IMR-90 (cell line): ENCODE data around the gene ZC3HAV1L. TPM values are rescaled to one million over a fixed set of nuclear protein-coding genes. Genes with fewer than 3 reads are reported as not detected.

Source experiments
- ATAC-seq: fragments of 200-7000 bp; cut with Tn5 transposase; 2 replicates; pipeline ENCODE4 v1.9.1; 2020; ENCODE audit warnings: low read depth, mild to moderate bottlenecking, moderate library complexity
- BruUV-seq: library from RNA; stranded (reverse); fragments of 400-500 nt; replicated peaks from 2 replicates; lab custom pipeline; 2021; lab: Mats Ljungman, UMichigan
- CTCF ChIA-PET: fragments of 300-600 bp; formaldehyde crosslinking; extraction: SDS; loops from one replicate; lab custom pipeline; 2021; ENCODE audit warnings: antibody characterized with exemption; lab: Yijun Ruan, JAX
- POLR2A ChIA-PET: fragments of 300-600 bp; sonication (Branson Sonifier 250); formaldehyde crosslinking; loops from one replicate; lab custom pipeline; 2022; ENCODE audit warnings: antibody characterized with exemption; ENCODE audit not compliant: unreplicated experiment; lab: Charles Lee
- DNase-seq: peaks from one replicate; pipeline ENCODE4 v3.0.0; 2013
- H2AFZ ChIP-seq: replicated peaks from 2 replicates; pipeline ENCODE3; 2013; ENCODE audit warnings: low read length, mild to moderate bottlenecking; ENCODE audit not compliant: poor library complexity
- H2AK5ac ChIP-seq: 2 replicates; pipeline ENCODE4 v1.6.1; 2013; ENCODE audit warnings: low read depth, low read length, inconsistent platforms
- H2AK9ac ChIP-seq: replicated peaks from 2 replicates; pipeline ENCODE3; 2013; ENCODE audit warnings: mild to moderate bottlenecking, low read depth, low read length, moderate library complexity; ENCODE audit not compliant: poor library complexity
- H2BK120ac ChIP-seq: 2 replicates; pipeline ENCODE4 v1.6.1; 2013; ENCODE audit warnings: low read depth, low read length, inconsistent platforms
- H2BK15ac ChIP-seq: 3 replicates; pipeline ENCODE4 v1.6.1; 2013; ENCODE audit warnings: low read depth, low read length, inconsistent platforms
- H2BK20ac ChIP-seq: 2 replicates; pipeline ENCODE4 v1.6.1; 2013; ENCODE audit warnings: low read depth, mild to moderate bottlenecking, inconsistent platforms, low read length, moderate library complexity
- H2BK5ac ChIP-seq: 2 replicates; pipeline ENCODE4 v1.6.1; 2013; ENCODE audit warnings: mild to moderate bottlenecking, low read depth, low read length, inconsistent platforms; ENCODE audit not compliant: poor library complexity, severe bottlenecking
- H3K14ac ChIP-seq: replicated peaks from 2 replicates; pipeline ENCODE4 v1.6.1; 2013; ENCODE audit warnings: low read depth, low read length, inconsistent platforms
- H3K18ac ChIP-seq: 2 replicates; pipeline ENCODE4 v1.6.1; 2013; ENCODE audit warnings: low read depth, low read length, control low read depth
- H3K23ac ChIP-seq: 2 replicates; pipeline ENCODE4 v1.6.1; 2013; ENCODE audit warnings: low read depth, low read length, inconsistent platforms
- H3K27ac ChIP-seq: 2 replicates; pipeline ENCODE4 v1.5.1; 2013; ENCODE audit warnings: mild to moderate bottlenecking, control low read depth, low read length; ENCODE audit not compliant: insufficient read depth
- H3K27me3 ChIP-seq: 2 replicates; pipeline ENCODE4 v1.6.1; 2013; ENCODE audit warnings: low read length; ENCODE audit not compliant: control insufficient read depth, insufficient read depth
- H3K36me3 ChIP-seq: 2 replicates; pipeline ENCODE4 v1.6.1; 2013; ENCODE audit warnings: low read length, mixed read lengths; ENCODE audit not compliant: control insufficient read depth, insufficient read depth
- H3K4ac ChIP-seq: 2 replicates; pipeline ENCODE4 v1.6.1; 2013; ENCODE audit warnings: low read depth, low read length, inconsistent platforms
- H3K4me1 ChIP-seq: 2 replicates; pipeline ENCODE4 v1.6.1; 2013; ENCODE audit warnings: low read length, mixed read lengths; ENCODE audit not compliant: control insufficient read depth, insufficient read depth
- H3K4me2 ChIP-seq: 2 replicates; pipeline ENCODE4 v1.6.1; 2013; ENCODE audit warnings: low read depth, mild to moderate bottlenecking, control low read depth, low read length, moderate library complexity
- H3K4me3 ChIP-seq: 2 replicates; pipeline ENCODE4 v1.5.1; 2013; ENCODE audit warnings: low read depth, mild to moderate bottlenecking, control low read depth, low read length, moderate library complexity; ENCODE audit not compliant: insufficient read depth
- H3K56ac ChIP-seq: 2 replicates; pipeline ENCODE4 v1.6.1; 2013; ENCODE audit warnings: low read length, inconsistent platforms; ENCODE audit not compliant: insufficient read depth; ENCODE audit errors: extremely low read depth
- H3K79me1 ChIP-seq, 2 experiments: 2 replicates each; pipeline ENCODE4 v1.6.1; 2013; ENCODE audit warnings: low read length in 2 of 2, inconsistent platforms in 1 of 2, low read depth in 1 of 2
- H3K9ac ChIP-seq: 2 replicates; pipeline ENCODE4 v1.6.1; 2013; ENCODE audit warnings: low read depth, low read length, control low read depth
- H3K9me1 ChIP-seq: 2 replicates; pipeline ENCODE4 v1.6.1; 2013; ENCODE audit warnings: low read length, inconsistent platforms; ENCODE audit not compliant: insufficient read depth
- H3K9me3 ChIP-seq: 2 replicates; pipeline ENCODE4 v1.6.1; 2013; ENCODE audit warnings: low read length; ENCODE audit not compliant: control insufficient read depth, insufficient read depth
- H4K20me1 ChIP-seq: 2 replicates; pipeline ENCODE4 v1.6.1; 2013; ENCODE audit warnings: low read length, inconsistent platforms; ENCODE audit not compliant: insufficient read depth
- H4K5ac ChIP-seq: 2 replicates; pipeline ENCODE4 v1.6.1; 2013; ENCODE audit warnings: mild to moderate bottlenecking, low read depth, low read length, control low read depth
- H4K8ac ChIP-seq, 2 experiments: 2 replicates each; pipeline ENCODE4 v1.6.1; 2013; ENCODE audit warnings: low read depth in 2 of 2, low read length in 2 of 2, control low read depth in 1 of 2, inconsistent platforms in 1 of 2
- H4K91ac ChIP-seq: 2 replicates; pipeline ENCODE4 v1.6.1; 2013; ENCODE audit warnings: low read depth, low read length, inconsistent platforms; ENCODE audit not compliant: insufficient read depth
- BHLHE40 ChIP-seq: fragments of 150-350 bp; IDR thresholded peaks from 2 replicates; pipeline ENCODE4 v1.6.1; 2016; ENCODE audit warnings: mild to moderate bottlenecking, low read depth, low read length
- CEBPB ChIP-seq: IDR thresholded peaks from 2 replicates; pipeline ENCODE4 v1.6.1; 2012; ENCODE audit warnings: low read depth, low read length, improper control_type of control experiment
- CHD1 ChIP-seq: IDR thresholded peaks from 2 replicates; pipeline ENCODE4 v1.6.1; 2012; ENCODE audit warnings: low read depth, low read length, improper control_type of control experiment
- FOS ChIP-seq: fragments of 150-350 bp; IDR thresholded peaks from 2 replicates; pipeline ENCODE4 v1.6.1; 2016; ENCODE audit warnings: low read depth, low read length
- MAFK ChIP-seq: IDR thresholded peaks from 2 replicates; pipeline ENCODE4 v1.6.1; 2012; ENCODE audit warnings: low read depth, low read length, improper control_type of control experiment
- MAZ ChIP-seq: IDR thresholded peaks from 2 replicates; pipeline ENCODE4 v1.6.1; 2012; ENCODE audit warnings: low read depth, mild to moderate bottlenecking, low read length, improper control_type of control experiment, moderate library complexity, borderline replicate concordance
- MXI1 ChIP-seq: IDR thresholded peaks from 2 replicates; pipeline ENCODE4 v1.6.1; 2012; ENCODE audit warnings: low read depth, mild to moderate bottlenecking, low read length, moderate library complexity, borderline replicate concordance
- NFE2L2 ChIP-seq: fragments of 150-350 bp; IDR thresholded peaks from 2 replicates; pipeline ENCODE4 v1.6.1; 2016; ENCODE audit warnings: low read depth, mild to moderate bottlenecking, low read length
- POLR2A ChIP-seq: IDR thresholded peaks from 2 replicates; pipeline ENCODE4 v1.6.1; 2012; ENCODE audit warnings: mild to moderate bottlenecking, low read depth, low read length
- RAD21 ChIP-seq: IDR thresholded peaks from 2 replicates; pipeline ENCODE4 v1.6.1; 2012; ENCODE audit warnings: low read length, improper control_type of control experiment
- RCOR1 ChIP-seq: IDR thresholded peaks from 2 replicates; pipeline ENCODE4 v1.6.1; 2012; ENCODE audit warnings: mild to moderate bottlenecking, low read length, improper control_type of control experiment; ENCODE audit not compliant: insufficient replicate concordance
- RFX5 ChIP-seq: IDR thresholded peaks from 2 replicates; pipeline ENCODE4 v1.8.0; 2012; ENCODE audit warnings: low read depth, mild to moderate bottlenecking, low read length, moderate library complexity
- SMC3 ChIP-seq: fragments of 150-350 bp; IDR thresholded peaks from 2 replicates; pipeline ENCODE4 v1.6.1; 2016; ENCODE audit warnings: low read depth, mild to moderate bottlenecking, antibody characterized with exemption, low read length, moderate library complexity
- WGBS, 2 experiments: methylation state at CpG; one replicate each; pipeline versions ENCODE4 v1.1.5 to v1.1.7; 2013; ENCODE audit warnings: missing lambda C conversion rate in 2 of 2; ENCODE audit not compliant: insufficient read length in 1 of 2; ENCODE audit errors: extremely low coverage in 2 of 2; 5-methylcytosine and 5-hydroxymethylcytosine counted together
- dilution Hi-C: fragments of 300-500 bp; cut with HindIII; formaldehyde crosslinking; loops from one replicate; pipeline ENCODE4 v1.14.3; 2018; ENCODE audit warnings: low sequenced_read_pairs; ENCODE audit not compliant: unreplicated experiment
- in situ Hi-C: fragments of 300-500 bp; cut with MboI; formaldehyde crosslinking; loops from 3 replicates; pipeline ENCODE4 v1.14.3; 2019; ENCODE audit warnings: low sequenced_read_pairs, inconsistent platforms, mixed read lengths
- intact Hi-C: fragments of 100-400 bp; cut with micrococcal nuclease; formaldehyde crosslinking; loops from 2 replicates; pipeline ENCODE4 v1.10.0; 2022
- polyA plus RNA-seq, 3 experiments: library from polyadenylated mRNA; depleted of rRNA; stranded (reverse); fragments of >200 nt; gene quantifications; 2 replicates each; pipeline ENCODE4 v1.2.3, GENCODE V29; 2012; ENCODE audit warnings: low replicate concordance in 1 of 3
- total RNA-seq: library from RNA; depleted of rRNA; stranded (reverse); fragments of >200 nt; gene quantifications from 2 replicates; pipeline ENCODE4 v1.2.3, GENCODE V29; 2012
- TF ChIP-seq, protein P1 (sequence below): fragments of 150-350 bp; IDR thresholded peaks from 2 replicates; pipeline ENCODE4 v1.6.1; 2017; ENCODE audit warnings: mild to moderate bottlenecking, antibody characterized with exemption, low read length, low read depth
- TF ChIP-seq, protein P2 (sequence below): conservative IDR thresholded peaks from 2 replicates; pipeline ENCODE4 v1.5.1; 2012; ENCODE audit warnings: mild to moderate bottlenecking, low read depth, low read length, improper control_type of control experiment
- TF ChIP-seq, protein P3 (sequence below): fragments of 150-350 bp; IDR thresholded peaks from 2 replicates; pipeline ENCODE4 v1.6.1; 2016; ENCODE audit warnings: low read depth, mild to moderate bottlenecking, low read length, moderate library complexity, borderline replicate concordance

Gene ZC3HAV1L
- total and polyA plus RNA-seq, 2 of the 4 experiments (the other 2 are of a cell fraction) = 4.5 to 9.4 TPM

DNA sequence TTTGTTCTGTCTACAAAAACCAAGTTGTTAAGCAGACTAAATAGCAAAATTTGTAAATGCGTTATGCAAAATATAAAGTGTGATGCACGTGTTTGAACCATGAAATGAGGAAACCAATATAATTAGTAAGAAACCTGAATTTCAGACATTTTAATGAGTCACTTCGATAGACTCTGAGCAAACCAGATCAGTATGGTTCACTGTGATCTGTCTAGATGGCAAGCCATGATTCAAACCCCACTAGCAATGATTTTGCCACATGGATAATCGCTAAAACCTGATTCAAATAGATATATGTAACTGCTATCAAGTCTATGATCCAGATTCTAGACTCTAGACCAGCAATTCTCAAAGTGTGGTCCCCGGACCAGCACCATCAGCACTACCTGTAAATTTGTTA, 48.9 kb upstream of the ZC3HAV1L start:
- H3K36me3 ChIP-seq = peaks cover 23% of the 10 kb centered on the region
- no peak for ATAC-seq
- in situ Hi-C loops = no loop called here

More for the DNA sequence above, 48.9 kb upstream of the ZC3HAV1L start:
- no peak overlapping the region for H2BK120ac ChIP-seq
- H3K56ac ChIP-seq = no peak overlapping the region
- no peak overlapping the region for H2AFZ ChIP-seq
- H3K4me2 ChIP-seq = no peak overlapping the region
- no peak overlapping the region for H2BK20ac ChIP-seq
- H3K18ac ChIP-seq = no peak overlapping the region
- H2BK5ac ChIP-seq = no peak overlapping the region
- H2BK15ac ChIP-seq = no peak overlapping the region
- intact Hi-C loops (no loop called here), dilution Hi-C loops (no loop called here)
- BruUV-seq = no TSS peak
- no peak overlapping the region for H3K9ac ChIP-seq
- DNase-seq = no peak
- H4K8ac ChIP-seq = no peak overlapping the region
- H3K14ac ChIP-seq = no peak overlapping the region
- H3K79me1 ChIP-seq = peaks cover 0 to 7% of the 10 kb centered on the region in 2 experiments; a peak in 2 of 4 replicates
- no peak overlapping the region for H2AK9ac ChIP-seq
- WGBS, 2 experiments = 100% methylated on average over 2 of the region's 5 CpGs; no CpG with 5 or more reads in 1 of the 2 experiments
- peaks cover 3% of the 10 kb centered on the region; the same call in 1 of the 2 replicates for H4K20me1 ChIP-seq
- no peak overlapping the region for H2AK5ac ChIP-seq
- H3K4me3 ChIP-seq = no peak overlapping the region
- H4K91ac ChIP-seq = no peak overlapping the region
- TF ChIP-seq CEBPB (no peak), FOS (no peak), MXI1 (no peak), BHLHE40 (no peak), RCOR1 (no peak), RAD21 (no peak), MAFK (no peak), SMC3 (no peak), POLR2A (no peak), CHD1 (no peak), RFX5 (no peak), NFE2L2 (no peak), MAZ (no peak)
- TF ChIP-seq, protein P1, sequence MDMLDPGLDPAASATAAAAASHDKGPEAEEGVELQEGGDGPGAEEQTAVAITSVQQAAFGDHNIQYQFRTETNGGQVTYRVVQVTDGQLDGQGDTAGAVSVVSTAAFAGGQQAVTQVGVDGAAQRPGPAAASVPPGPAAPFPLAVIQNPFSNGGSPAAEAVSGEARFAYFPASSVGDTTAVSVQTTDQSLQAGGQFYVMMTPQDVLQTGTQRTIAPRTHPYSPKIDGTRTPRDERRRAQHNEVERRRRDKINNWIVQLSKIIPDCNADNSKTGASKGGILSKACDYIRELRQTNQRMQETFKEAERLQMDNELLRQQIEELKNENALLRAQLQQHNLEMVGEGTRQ = no peak
- TF ChIP-seq, protein P2, sequence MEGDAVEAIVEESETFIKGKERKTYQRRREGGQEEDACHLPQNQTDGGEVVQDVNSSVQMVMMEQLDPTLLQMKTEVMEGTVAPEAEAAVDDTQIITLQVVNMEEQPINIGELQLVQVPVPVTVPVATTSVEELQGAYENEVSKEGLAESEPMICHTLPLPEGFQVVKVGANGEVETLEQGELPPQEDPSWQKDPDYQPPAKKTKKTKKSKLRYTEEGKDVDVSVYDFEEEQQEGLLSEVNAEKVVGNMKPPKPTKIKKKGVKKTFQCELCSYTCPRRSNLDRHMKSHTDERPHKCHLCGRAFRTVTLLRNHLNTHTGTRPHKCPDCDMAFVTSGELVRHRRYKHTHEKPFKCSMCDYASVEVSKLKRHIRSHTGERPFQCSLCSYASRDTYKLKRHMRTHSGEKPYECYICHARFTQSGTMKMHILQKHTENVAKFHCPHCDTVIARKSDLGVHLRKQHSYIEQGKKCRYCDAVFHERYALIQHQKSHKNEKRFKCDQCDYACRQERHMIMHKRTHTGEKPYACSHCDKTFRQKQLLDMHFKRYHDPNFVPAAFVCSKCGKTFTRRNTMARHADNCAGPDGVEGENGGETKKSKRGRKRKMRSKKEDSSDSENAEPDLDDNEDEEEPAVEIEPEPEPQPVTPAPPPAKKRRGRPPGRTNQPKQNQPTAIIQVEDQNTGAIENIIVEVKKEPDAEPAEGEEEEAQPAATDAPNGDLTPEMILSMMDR = no peak
- TF ChIP-seq, protein P3, sequence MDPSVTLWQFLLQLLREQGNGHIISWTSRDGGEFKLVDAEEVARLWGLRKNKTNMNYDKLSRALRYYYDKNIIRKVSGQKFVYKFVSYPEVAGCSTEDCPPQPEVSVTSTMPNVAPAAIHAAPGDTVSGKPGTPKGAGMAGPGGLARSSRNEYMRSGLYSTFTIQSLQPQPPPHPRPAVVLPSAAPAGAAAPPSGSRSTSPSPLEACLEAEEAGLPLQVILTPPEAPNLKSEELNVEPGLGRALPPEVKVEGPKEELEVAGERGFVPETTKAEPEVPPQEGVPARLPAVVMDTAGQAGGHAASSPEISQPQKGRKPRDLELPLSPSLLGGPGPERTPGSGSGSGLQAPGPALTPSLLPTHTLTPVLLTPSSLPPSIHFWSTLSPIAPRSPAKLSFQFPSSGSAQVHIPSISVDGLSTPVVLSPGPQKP = no peak
- ChIA-PET CTCF (no interaction called here), POLR2A (no interaction called here)
- H3K9me3 ChIP-seq = no peaks in the 10 kb centered on the region
- no peak overlapping the region for H4K5ac ChIP-seq
- no peak overlapping the region for H3K27ac ChIP-seq
- H3K4ac ChIP-seq = no peak overlapping the region
- peaks cover 4% of the 10 kb centered on the region for H3K9me1 ChIP-seq
- H3K23ac ChIP-seq = no peak overlapping the region
- no peaks in the 10 kb centered on the region for H3K27me3 ChIP-seq
- H3K4me1 ChIP-seq = peaks cover 2% of the 10 kb centered on the region; the same call in 1 of the 2 replicates
